OCI-LY3 (cell line): Measurements from ENCODE around the gene ASS1.
"Not testable (repeated sequence)": the region's sequence is repeated elsewhere in the genome, so short reads cannot be mapped to it uniquely, and the experiment has no call there.

Experiments
- H2AFZ ChIP-seq: fragments of 200-600, 300-600 bp; shearing (Covaris generic); 2 replicates; pipeline ENCODE4 v1.6.0; 2014; ENCODE audit warnings: antibody characterized with exemption, low read depth, low read length
- H3K27ac ChIP-seq: fragments of 200-600, 300-600 bp; sonication (generic); 2 replicates; pipeline ENCODE4 v1.5.1; 2014; ENCODE audit warnings: mild to moderate bottlenecking, low read length, moderate library complexity, mixed read lengths
- H3K27me3 ChIP-seq: fragments of 200-600, 300-600 bp; sonication (generic); 2 replicates; pipeline ENCODE4 v1.6.1; 2014; ENCODE audit warnings: low read depth, low read length, mixed read lengths
- H3K36me3 ChIP-seq: fragments of 200-600, 300-600 bp; sonication (generic); replicated peaks from 2 replicates; pipeline ENCODE3; 2014; ENCODE audit warnings: low read depth, low read length, mixed read lengths
- H3K4me1 ChIP-seq: fragments of 300-600, 200-600 bp; sonication (generic); 2 replicates; pipeline ENCODE4 v1.6.1; 2014; ENCODE audit warnings: low read length, mixed read lengths
- H3K4me2 ChIP-seq: fragments of 200-600, 300-600 bp; sonication (generic); 2 replicates; pipeline ENCODE4 v1.6.1; 2014; ENCODE audit warnings: low read length, mixed read lengths
- H3K4me3 ChIP-seq: fragments of 300-600, 200-600 bp; sonication (generic); 2 replicates; pipeline ENCODE4 v1.5.1; 2014; ENCODE audit warnings: antibody characterized with exemption, mild to moderate bottlenecking, low read length, moderate library complexity
- H3K79me2 ChIP-seq: fragments of 300-600, 200-600 bp; shearing (Covaris generic); 2 replicates; pipeline ENCODE4 v1.6.1; 2014; ENCODE audit warnings: mild to moderate bottlenecking, low read length, mixed read lengths
- H3K9ac ChIP-seq: fragments of 300-600, 200-600 bp; shearing (Covaris generic); 2 replicates; pipeline ENCODE4 v1.6.0; 2014; ENCODE audit warnings: mild to moderate bottlenecking, low read length, moderate library complexity
- H3K9me3 ChIP-seq: fragments of 200-600, 300-600 bp; shearing (Covaris generic); 2 replicates; pipeline ENCODE4 v1.6.1; 2014; ENCODE audit warnings: low read length, mixed read lengths; ENCODE audit not compliant: insufficient read depth
- H4K20me1 ChIP-seq: fragments of 200-600, 300-600 bp; sonication (generic); 2 replicates; pipeline ENCODE4 v1.6.1; 2016; ENCODE audit warnings: low read length, mixed read lengths; ENCODE audit not compliant: insufficient read depth
- EZH2phosphoT487 ChIP-seq: fragments of 200-600 bp; shearing (Covaris generic); IDR thresholded peaks from 2 replicates; pipeline ENCODE4 v1.6.1; 2018; ENCODE audit warnings: antibody characterized with exemption, mixed run types, low read depth
- TF ChIP-seq, protein P1 (sequence below): fragments of 200-600, 300-600 bp; sonication (generic); IDR thresholded peaks from 2 replicates; pipeline ENCODE4 v1.5.1; 2014; ENCODE audit warnings: antibody characterized with exemption, low read length, low read depth

ASS1 gene

DNA sequence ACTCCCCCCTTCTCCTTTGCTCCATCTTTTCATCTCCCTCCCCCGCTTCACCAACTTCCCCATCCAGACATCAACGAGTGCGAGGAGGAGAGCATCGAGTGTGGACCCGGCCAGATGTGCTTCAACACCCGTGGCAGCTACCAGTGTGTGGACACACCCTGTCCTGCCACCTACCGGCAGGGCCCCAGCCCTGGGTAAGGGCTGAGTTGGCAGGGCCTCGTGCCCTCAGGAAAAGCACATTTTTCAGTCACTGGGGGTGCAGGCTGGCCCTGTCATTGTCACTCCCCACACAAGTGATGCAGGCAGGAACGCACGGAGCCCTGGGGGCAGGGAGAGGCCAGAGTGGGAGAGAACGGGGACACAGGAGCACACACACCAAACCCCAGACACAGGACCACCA is 12.4 kb upstream of the ASS1 start:
- no peak overlapping the region for H3K9ac ChIP-seq
- no peaks in the 10 kb centered on the region for H3K4me1 ChIP-seq
- no peak overlapping the region for H3K4me3 ChIP-seq
- no peaks in the 10 kb centered on the region for H3K27me3 ChIP-seq
- H3K9me3 ChIP-seq, result no peaks in the 10 kb centered on the region
- no peak overlapping the region for H3K4me2 ChIP-seq
- H4K20me1 ChIP-seq, result no peaks in the 10 kb centered on the region
- no peak overlapping the region for H3K27ac ChIP-seq
- H3K79me2 ChIP-seq, result no peaks in the 10 kb centered on the region
- no peak for TF ChIP-seq EZH2phosphoT487
- TF ChIP-seq, protein P1, sequence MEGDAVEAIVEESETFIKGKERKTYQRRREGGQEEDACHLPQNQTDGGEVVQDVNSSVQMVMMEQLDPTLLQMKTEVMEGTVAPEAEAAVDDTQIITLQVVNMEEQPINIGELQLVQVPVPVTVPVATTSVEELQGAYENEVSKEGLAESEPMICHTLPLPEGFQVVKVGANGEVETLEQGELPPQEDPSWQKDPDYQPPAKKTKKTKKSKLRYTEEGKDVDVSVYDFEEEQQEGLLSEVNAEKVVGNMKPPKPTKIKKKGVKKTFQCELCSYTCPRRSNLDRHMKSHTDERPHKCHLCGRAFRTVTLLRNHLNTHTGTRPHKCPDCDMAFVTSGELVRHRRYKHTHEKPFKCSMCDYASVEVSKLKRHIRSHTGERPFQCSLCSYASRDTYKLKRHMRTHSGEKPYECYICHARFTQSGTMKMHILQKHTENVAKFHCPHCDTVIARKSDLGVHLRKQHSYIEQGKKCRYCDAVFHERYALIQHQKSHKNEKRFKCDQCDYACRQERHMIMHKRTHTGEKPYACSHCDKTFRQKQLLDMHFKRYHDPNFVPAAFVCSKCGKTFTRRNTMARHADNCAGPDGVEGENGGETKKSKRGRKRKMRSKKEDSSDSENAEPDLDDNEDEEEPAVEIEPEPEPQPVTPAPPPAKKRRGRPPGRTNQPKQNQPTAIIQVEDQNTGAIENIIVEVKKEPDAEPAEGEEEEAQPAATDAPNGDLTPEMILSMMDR, result no peak
- H3K36me3 ChIP-seq, result no peaks in the 10 kb centered on the region
- H2AFZ ChIP-seq, result no peak overlapping the region

DNA sequence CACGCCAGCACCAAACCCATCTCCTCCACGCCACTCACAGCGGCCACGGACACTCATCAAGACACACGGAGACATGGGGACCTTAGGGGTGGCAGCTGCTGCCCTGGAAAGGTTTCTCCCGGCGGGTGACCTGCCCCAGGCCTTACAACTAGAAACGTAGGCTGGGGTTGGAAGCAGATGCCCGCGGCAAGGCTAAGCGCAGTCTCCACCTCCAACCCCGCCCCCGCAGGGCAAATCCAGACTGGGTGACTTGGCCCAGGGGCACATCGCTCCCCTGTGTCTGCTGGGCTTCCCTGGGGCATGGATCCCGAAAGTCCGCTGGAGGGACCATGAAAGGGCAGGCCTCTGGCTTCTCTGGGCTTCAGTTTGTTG is 12.0 kb upstream of the ASS1 start:
- no peak overlapping the region for H3K9ac ChIP-seq
- no peaks in the 10 kb centered on the region for H4K20me1 ChIP-seq
- H3K27ac ChIP-seq, result no peak overlapping the region
- H3K79me2 ChIP-seq, result no peaks in the 10 kb centered on the region
- no peaks in the 10 kb centered on the region for H3K27me3 ChIP-seq
- no peaks in the 10 kb centered on the region for H3K36me3 ChIP-seq
- no peak overlapping the region for H2AFZ ChIP-seq
- no peak overlapping the region for H3K4me2 ChIP-seq
- H3K4me3 ChIP-seq, result no peak overlapping the region
- H3K4me1 ChIP-seq, result no peaks in the 10 kb centered on the region
- TF ChIP-seq, protein P1, result no peak
- TF ChIP-seq EZH2phosphoT487, result no peak
- H3K9me3 ChIP-seq, result no peaks in the 10 kb centered on the region

DNA sequence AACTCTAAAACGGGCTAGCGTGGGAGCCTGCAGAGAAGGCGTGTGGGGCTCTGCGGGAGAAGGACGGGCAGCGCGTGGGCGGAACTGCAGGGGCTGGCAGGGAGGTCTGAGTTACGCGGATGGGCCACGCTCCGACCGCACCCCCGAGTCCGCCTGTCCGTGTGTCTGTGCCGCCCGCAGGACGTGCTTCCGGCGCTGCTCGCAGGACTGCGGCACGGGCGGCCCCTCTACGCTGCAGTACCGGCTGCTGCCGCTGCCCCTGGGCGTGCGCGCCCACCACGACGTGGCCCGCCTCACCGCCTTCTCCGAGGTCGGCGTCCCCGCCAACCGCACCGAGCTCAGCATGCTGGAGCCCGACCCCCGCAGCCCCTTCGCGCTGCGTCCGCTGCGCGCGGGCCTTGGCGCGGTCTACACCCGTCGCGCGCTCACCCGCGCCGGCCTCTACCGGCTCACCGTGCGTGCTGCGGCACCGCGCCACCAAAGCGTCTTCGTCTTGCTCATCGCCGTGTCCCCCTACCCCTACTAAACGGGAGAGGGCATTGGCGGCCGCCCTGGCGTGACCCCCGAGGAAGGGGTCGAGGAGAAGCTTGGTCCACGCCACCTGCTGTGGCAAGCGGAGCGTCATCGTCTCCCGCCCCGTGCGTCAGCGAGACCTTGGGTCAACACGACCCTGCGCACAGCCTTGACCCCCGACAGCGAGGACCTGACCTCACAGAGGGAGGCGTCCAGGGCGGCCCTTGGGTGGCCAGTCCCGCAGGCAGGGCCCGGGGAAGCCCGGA is 11.4 kb upstream of the ASS1 start:
- H4K20me1 ChIP-seq, result no peaks in the 10 kb centered on the region
- H3K27me3 ChIP-seq, result no peaks in the 10 kb centered on the region
- no peaks in the 10 kb centered on the region for H3K36me3 ChIP-seq
- no peak for TF ChIP-seq EZH2phosphoT487
- TF ChIP-seq, protein P1, result no peak
- no peak overlapping the region for H3K9ac ChIP-seq
- no peak overlapping the region for H3K4me2 ChIP-seq
- H3K79me2 ChIP-seq, result no peaks in the 10 kb centered on the region
- H3K4me3 ChIP-seq, result no peak overlapping the region
- no peaks in the 10 kb centered on the region for H3K9me3 ChIP-seq
- H3K4me1 ChIP-seq, result no peaks in the 10 kb centered on the region
- H2AFZ ChIP-seq, result no peak overlapping the region
- H3K27ac ChIP-seq, result no peak overlapping the region

DNA sequence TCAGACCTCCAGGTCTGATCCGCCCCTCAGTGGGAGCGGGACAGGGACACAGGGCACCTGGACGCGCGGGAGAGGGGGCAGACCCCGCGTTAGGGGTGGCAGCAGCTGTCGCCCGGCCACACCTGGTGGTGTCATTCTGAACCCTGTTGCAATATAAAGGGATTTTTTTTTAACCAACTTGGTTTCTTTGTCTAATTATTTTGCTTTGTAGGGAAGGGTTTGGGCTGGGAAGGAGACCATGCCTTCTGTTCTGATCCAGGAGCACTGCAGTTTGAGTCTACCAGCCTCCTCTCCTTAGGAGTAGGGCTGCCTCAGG is 10.9 kb upstream of the ASS1 start:
- H3K36me3 ChIP-seq, result no peaks in the 10 kb centered on the region
- no peak overlapping the region for H3K27ac ChIP-seq
- H3K9me3 ChIP-seq, result no peaks in the 10 kb centered on the region
- no peak overlapping the region for H3K4me3 ChIP-seq
- H3K79me2 ChIP-seq, result no peaks in the 10 kb centered on the region
- H3K9ac ChIP-seq, result no peak overlapping the region
- no peaks in the 10 kb centered on the region for H4K20me1 ChIP-seq
- H3K4me1 ChIP-seq, result no peaks in the 10 kb centered on the region
- H3K4me2 ChIP-seq, result no peak overlapping the region
- TF ChIP-seq, protein P1, result no peak
- no peak for TF ChIP-seq EZH2phosphoT487
- no peak overlapping the region for H2AFZ ChIP-seq
- no peaks in the 10 kb centered on the region for H3K27me3 ChIP-seq

DNA sequence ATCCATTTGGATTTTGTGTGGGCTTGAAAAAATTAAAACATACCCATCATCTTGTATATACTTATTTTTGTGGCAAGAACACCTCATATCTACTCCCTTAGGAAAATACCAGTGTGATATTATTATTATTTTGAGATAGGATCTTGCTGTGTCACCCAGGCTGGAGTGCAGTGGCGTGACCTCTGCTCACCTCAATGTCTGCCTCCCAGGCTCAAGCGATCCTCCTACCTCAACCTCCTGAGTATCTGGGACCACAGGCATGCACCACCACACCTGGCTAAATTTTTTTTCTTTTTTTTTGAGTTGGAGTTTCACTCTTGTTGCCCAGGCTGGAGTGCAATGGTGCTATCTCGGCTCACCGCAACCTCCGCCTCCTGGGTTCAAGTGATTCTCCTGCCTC is 10.1 kb upstream of the ASS1 start:
- H3K4me1 ChIP-seq, H3K27ac ChIP-seq, H2AFZ ChIP-seq, H3K9ac ChIP-seq, H3K9me3 ChIP-seq, H4K20me1 ChIP-seq, H3K4me2 ChIP-seq, H3K4me3 ChIP-seq, H3K79me2 ChIP-seq, H3K36me3 ChIP-seq, H3K27me3 ChIP-seq: not testable (repeated sequence)
